ENCODE measurements around the gene IRF4.

Gene IRF4

GRCh38 chr6:414447-414846, 22.9 kb downstream of the IRF4 start:
- Histone ChIP-seq H3K36me3 (peaks cover 0 to 4% (median 0%) of the 10 kb centered on the region in 3 donors), H3K27ac (no peak overlapping the region), H3K27me3 (peaks cover 0 to 10% of the 10 kb centered on the region in 2 donors), H3K9me3 (peaks cover 0 to 9% (median 8%) of the 10 kb centered on the region in 3 donors), H3K4me3 (no peak overlapping the region), H3K4me1 (no peaks in the 10 kb centered on the region)
- TF ChIP-seq CTCF (IDR thresholded peaks at IDR 0.05) = no peak
- intact Hi-C loops (cut with DNase I; ENCODE audit: low total_unique reads) = no loop called here
- no peak for DNase-seq

- TF ChIP-seq CTCF (IDR thresholded peaks at IDR 0.05) = no peak
Observed at GRCh38 chr6:415087-415486, 23.5 kb downstream of the IRF4 start.

GRCh38 chr6:421211-421610, 29.7 kb downstream of the IRF4 start:
- Histone ChIP-seq H3K36me3 (no peaks in the 10 kb centered on the region), H3K4me1 (no peaks in the 10 kb centered on the region), H3K27me3 (peaks cover 0 to 3% of the 10 kb centered on the region in 2 donors), H3K27ac (no peak overlapping the region), H3K4me3 (no peak overlapping the region), H3K9me3 (peaks cover 0 to 6% (median 5%) of the 10 kb centered on the region in 3 donors)
- intact Hi-C loops (cut with DNase I; ENCODE audit: low total_unique reads) = no loop called here
- no peak for TF ChIP-seq CTCF (IDR thresholded peaks at IDR 0.05)
- no peak for DNase-seq

More at GRCh38 chr6:415087-415486, 23.5 kb downstream of the IRF4 start:
- intact Hi-C loops (cut with DNase I; ENCODE audit: low total_unique reads) = no loop called here
- H3K4me1 ChIP-seq = no peaks in the 10 kb centered on the region
- peaks cover 0 to 10% of the 10 kb centered on the region in 2 donors for H3K27me3 ChIP-seq
- H3K27ac ChIP-seq = no peak overlapping the region
- peaks cover 0 to 4% (median 0%) of the 10 kb centered on the region in 3 donors for H3K36me3 ChIP-seq
- DNase-seq = no peak
- H3K9me3 ChIP-seq = peaks cover 0 to 9% (median 8%) of the 10 kb centered on the region in 3 donors
- H3K4me3 ChIP-seq = no peak overlapping the region

- Histone ChIP-seq H3K27me3 (peaks cover 0 to 5% of the 10 kb centered on the region in 2 donors), H3K4me1 (no peaks in the 10 kb centered on the region), H3K36me3 (no peaks in the 10 kb centered on the region), H3K9me3 (peaks cover 0 to 6% (median 5%) of the 10 kb centered on the region in 3 donors), H3K4me3 (no peak overlapping the region), H3K27ac (no peak overlapping the region)
- intact Hi-C loops (cut with DNase I; ENCODE audit: low total_unique reads) = no loop called here
- DNase-seq = no peak
- no peak for TF ChIP-seq CTCF (IDR thresholded peaks at IDR 0.05)
Observed at GRCh38 chr6:422433-423054, 31.0 kb downstream of the IRF4 start.

GRCh38 chr6:423055-423798, 31.7 kb downstream of the IRF4 start:
- intact Hi-C loops (cut with DNase I; ENCODE audit: low total_unique reads) = no loop called here
- Histone ChIP-seq H3K27me3 (peaks cover 0 to 7% of the 10 kb centered on the region in 2 donors), H3K4me3 (no peak overlapping the region), H3K36me3 (no peaks in the 10 kb centered on the region), H3K4me1 (no peaks in the 10 kb centered on the region), H3K27ac (no peak overlapping the region), H3K9me3 (peaks cover 0 to 6% (median 5%) of the 10 kb centered on the region in 3 donors)
- DNase-seq = no peak
- TF ChIP-seq CTCF (IDR thresholded peaks at IDR 0.05) = no peak
